ENCODE results near the gene NPAT. TPM values are rescaled to one million over a fixed set of nuclear protein-coding genes. Genes with fewer than 3 reads are reported as not detected.
"Not testable (repeated sequence)": the region's sequence is repeated elsewhere in the genome, so short reads cannot be mapped to it uniquely, and the experiment has no call there.

The NPAT gene
- total RNA-seq, 1 experiment from 2014 or later: 3.3 TPM

GRCh38 chr11:108199446-108200321, 22.8 kb downstream of the NPAT start:
- Histone ChIP-seq H3K36me3 (peaks cover 38% of the 10 kb centered on the region), H3K9me3 (peaks cover 3% of the 10 kb centered on the region; the same call in 1 of the 2 replicates), H3K4me3 (no peak overlapping the region), H3K27me3 (no peaks in the 10 kb centered on the region)
- no peak for DNase-seq

GRCh38 chr11:108198833-108199232, 23.6 kb downstream of the NPAT start:
- Histone ChIP-seq H3K4me3 (no peak overlapping the region), H3K36me3 (peaks cover 30% of the 10 kb centered on the region), H3K9me3 (no peaks in the 10 kb centered on the region), H3K27me3 (no peaks in the 10 kb centered on the region)
- no peak for DNase-seq

GRCh38 chr11:108197351-108197750, 25.1 kb downstream of the NPAT start:
- DNase-seq: no peak
- Histone ChIP-seq H3K9me3 (no peaks in the 10 kb centered on the region), H3K4me3 (no peak overlapping the region), H3K36me3 (peaks cover 22% of the 10 kb centered on the region), H3K27me3 (no peaks in the 10 kb centered on the region)

GRCh38 chr11:108196901-108197300, 25.5 kb downstream of the NPAT start:
- H3K4me3 ChIP-seq: no peak overlapping the region
- no peaks in the 10 kb centered on the region for H3K9me3 ChIP-seq
- DNase-seq: no peak
- peaks cover 25% of the 10 kb centered on the region for H3K36me3 ChIP-seq
- H3K27me3 ChIP-seq: no peaks in the 10 kb centered on the region

- DNase-seq: no peak
- no peaks in the 10 kb centered on the region for H3K9me3 ChIP-seq
- H3K4me3 ChIP-seq: no peak overlapping the region
- no peaks in the 10 kb centered on the region for H3K27me3 ChIP-seq
- peaks cover 34% of the 10 kb centered on the region for H3K36me3 ChIP-seq
Observed at GRCh38 chr11:108193725-108194124, 28.7 kb downstream of the NPAT start.

- Histone ChIP-seq H3K9me3 (no peaks in the 10 kb centered on the region), H3K36me3 (peaks cover 29% of the 10 kb centered on the region), H3K4me3 (no peak overlapping the region), H3K27me3 (no peaks in the 10 kb centered on the region)
- DNase-seq: no peak
Observed at GRCh38 chr11:108177570-108177969, 44.9 kb downstream of the NPAT start.

GRCh38 chr11:108170184-108170583, 52.3 kb downstream of the NPAT start:
- no peak overlapping the region for H3K4me3 ChIP-seq
- no peaks in the 10 kb centered on the region for H3K27me3 ChIP-seq
- peaks cover 59% of the 10 kb centered on the region for H3K36me3 ChIP-seq
- no peak for DNase-seq
- no peaks in the 10 kb centered on the region for H3K9me3 ChIP-seq

- H3K36me3 ChIP-seq: peaks cover 63% of the 10 kb centered on the region
- no peaks in the 10 kb centered on the region for H3K27me3 ChIP-seq
- DNase-seq: no peak
- H3K4me3 ChIP-seq: no peak overlapping the region
- no peaks in the 10 kb centered on the region for H3K9me3 ChIP-seq
Observed at GRCh38 chr11:108167624-108168023, 54.8 kb downstream of the NPAT start.

- peaks cover 57% of the 10 kb centered on the region for H3K36me3 ChIP-seq
- H3K27me3 ChIP-seq, H3K4me3 ChIP-seq, H3K9me3 ChIP-seq, DNase-seq: not testable (repeated sequence)
Observed at GRCh38 chr11:108162878-108163277, 59.6 kb downstream of the NPAT start.

GRCh38 chr11:108160970-108161566, 61.4 kb downstream of the NPAT start:
- Histone ChIP-seq H3K27me3 (no peaks in the 10 kb centered on the region), H3K9me3 (no peaks in the 10 kb centered on the region), H3K4me3 (no peak overlapping the region), H3K36me3 (peaks cover 53% of the 10 kb centered on the region)
- DNase-seq: no peak

- H3K27me3 ChIP-seq: no peaks in the 10 kb centered on the region
- H3K4me3 ChIP-seq: no peak overlapping the region
- peaks cover 50% of the 10 kb centered on the region for H3K36me3 ChIP-seq
- no peak for DNase-seq
- no peaks in the 10 kb centered on the region for H3K9me3 ChIP-seq
Observed at GRCh38 chr11:108154591-108154990, 67.8 kb downstream of the NPAT start.

GRCh38 chr11:108148556-108148955, 73.9 kb downstream of the NPAT start:
- Histone ChIP-seq H3K36me3 (peaks cover 55% of the 10 kb centered on the region), H3K27me3 (no peaks in the 10 kb centered on the region), H3K9me3 (no peaks in the 10 kb centered on the region), H3K4me3 (no peak overlapping the region)
- DNase-seq: no peak

- H3K27me3 ChIP-seq: no peaks in the 10 kb centered on the region
- H3K36me3 ChIP-seq: peaks cover 59% of the 10 kb centered on the region
- no peak for DNase-seq
- H3K4me3 ChIP-seq: no peak overlapping the region
- no peaks in the 10 kb centered on the region for H3K9me3 ChIP-seq
Observed at GRCh38 chr11:108147150-108147549, 75.3 kb downstream of the NPAT start.

GRCh38 chr11:108144615-108145014, 77.8 kb downstream of the NPAT start:
- no peak overlapping the region for H3K4me3 ChIP-seq
- no peak for DNase-seq

GRCh38 chr11:108142304-108142703, 80.1 kb downstream of the NPAT start:
- Histone ChIP-seq H3K36me3 (peaks cover 72% of the 10 kb centered on the region), H3K9me3 (no peaks in the 10 kb centered on the region), H3K27me3 (no peaks in the 10 kb centered on the region), H3K4me3 (no peak overlapping the region)
- DNase-seq: no peak

More at GRCh38 chr11:108144615-108145014, 77.8 kb downstream of the NPAT start:
- Histone ChIP-seq H3K27me3 (no peaks in the 10 kb centered on the region), H3K36me3 (peaks cover 74% of the 10 kb centered on the region), H3K9me3 (no peaks in the 10 kb centered on the region)

- no peaks in the 10 kb centered on the region for H3K27me3 ChIP-seq
- no peak for DNase-seq
- peaks cover 70% of the 10 kb centered on the region for H3K36me3 ChIP-seq
- H3K9me3 ChIP-seq: no peaks in the 10 kb centered on the region
- H3K4me3 ChIP-seq: no peak overlapping the region
Observed at GRCh38 chr11:108137212-108137611, 85.2 kb downstream of the NPAT start.

GRCh38 chr11:108135845-108136544, 86.4 kb downstream of the NPAT start:
- H3K4me3 ChIP-seq: no peak overlapping the region
- H3K27me3 ChIP-seq: no peaks in the 10 kb centered on the region
- no peaks in the 10 kb centered on the region for H3K9me3 ChIP-seq
- peaks cover 64% of the 10 kb centered on the region for H3K36me3 ChIP-seq
- no peak for DNase-seq
